ENCODE data around the gene ATP10A. TPM values are rescaled to one million over a fixed set of nuclear protein-coding genes. Genes with fewer than 3 reads are reported as not detected.

ATP10A gene
- total RNA-seq, 1 donor from 2014 or later = 10.6 TPM

DNA sequence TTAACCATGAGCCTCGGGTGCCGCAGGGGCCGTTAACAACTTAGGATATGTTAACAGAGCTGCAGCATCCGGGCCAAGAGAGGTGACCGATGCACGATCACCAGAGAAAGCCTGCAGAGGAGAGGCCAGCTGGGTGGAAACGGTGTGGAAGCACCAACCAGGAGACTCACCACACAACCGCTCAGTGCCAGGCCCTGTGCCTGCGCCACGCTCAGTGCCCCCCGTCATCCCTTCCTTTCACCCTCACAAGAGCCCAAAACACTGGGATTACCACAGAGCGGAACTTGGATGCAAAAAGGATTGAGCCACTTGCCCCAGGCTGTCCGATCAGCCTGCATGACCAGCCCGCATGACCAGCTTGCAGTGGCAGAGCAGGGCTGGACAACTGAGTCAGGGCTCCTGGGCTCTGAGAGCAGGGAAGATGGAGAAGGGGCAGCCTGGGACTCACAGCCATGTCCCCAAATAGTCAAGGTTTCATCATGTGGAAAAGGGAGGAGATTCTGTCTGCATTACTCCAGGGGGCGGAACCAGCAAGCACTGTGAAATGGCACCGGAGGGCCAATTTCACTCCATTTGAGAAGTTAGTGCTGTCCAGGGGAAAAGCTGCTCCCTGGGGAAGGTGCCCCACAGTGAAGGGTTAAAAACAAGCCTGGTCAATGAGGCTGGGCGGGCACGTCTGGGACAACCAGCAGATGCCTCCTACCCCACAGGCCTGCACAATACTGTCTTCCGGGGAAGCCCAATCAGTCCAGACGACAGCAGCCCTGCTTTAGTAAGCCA lies 156.8 kb downstream of the ATP10A start:
- DNase-seq (ENCODE audit: low spot score) = no peak

DNA sequence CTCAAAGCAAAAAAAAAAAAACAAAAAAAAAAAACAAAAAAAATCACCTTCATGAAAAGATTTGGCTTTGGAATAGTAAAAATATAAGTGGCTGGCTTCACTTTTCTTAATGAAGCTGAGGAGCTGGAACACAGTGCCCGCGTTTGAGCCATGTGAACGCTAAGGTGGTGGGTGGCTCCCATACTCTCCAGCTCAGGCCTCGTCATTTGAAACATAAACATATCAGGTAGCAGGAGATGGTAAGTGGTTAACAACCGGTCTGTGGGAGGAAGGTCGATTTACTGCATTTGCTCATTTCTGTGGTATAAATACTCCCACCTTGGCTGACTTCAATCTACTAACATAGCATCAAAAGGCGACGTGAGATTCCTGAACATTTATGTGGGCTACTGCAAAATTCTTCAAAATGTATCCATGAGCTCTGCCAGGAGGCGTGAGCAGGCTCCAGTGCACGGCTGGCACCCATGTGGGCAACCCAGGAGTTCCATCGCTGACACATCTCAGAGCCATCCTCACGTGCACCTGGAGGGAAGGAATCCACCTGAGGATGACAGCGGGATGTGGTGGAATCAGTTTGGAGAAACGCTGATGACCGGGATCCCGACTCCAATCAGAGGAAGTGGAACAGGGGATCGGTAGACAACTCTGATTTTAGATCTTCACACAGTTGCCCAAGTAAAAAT lies 157.6 kb downstream of the ATP10A start:
- no peak for DNase-seq (ENCODE audit: low spot score)

DNA sequence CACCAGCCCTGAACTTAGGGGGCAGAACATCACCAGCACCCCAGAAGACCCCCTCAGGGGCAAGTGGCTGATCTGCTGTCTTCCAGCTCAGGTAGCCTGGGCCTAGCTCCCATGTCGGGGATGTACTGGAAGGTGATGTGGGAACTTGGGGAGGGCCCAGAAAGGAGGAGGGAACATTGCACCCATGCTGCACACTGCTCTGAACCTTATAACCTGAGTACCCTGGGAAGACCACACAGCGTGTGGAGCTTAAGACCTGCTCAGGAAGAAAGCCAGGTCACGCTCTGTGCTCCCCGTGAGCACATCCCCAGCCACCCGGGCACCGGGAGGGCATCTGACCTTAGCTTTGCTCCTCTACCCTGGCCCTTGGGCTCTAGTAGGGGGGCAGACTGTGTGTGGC lies 159.4 kb downstream of the ATP10A start:
- DNase-seq (ENCODE audit: low spot score) = no peak

DNA sequence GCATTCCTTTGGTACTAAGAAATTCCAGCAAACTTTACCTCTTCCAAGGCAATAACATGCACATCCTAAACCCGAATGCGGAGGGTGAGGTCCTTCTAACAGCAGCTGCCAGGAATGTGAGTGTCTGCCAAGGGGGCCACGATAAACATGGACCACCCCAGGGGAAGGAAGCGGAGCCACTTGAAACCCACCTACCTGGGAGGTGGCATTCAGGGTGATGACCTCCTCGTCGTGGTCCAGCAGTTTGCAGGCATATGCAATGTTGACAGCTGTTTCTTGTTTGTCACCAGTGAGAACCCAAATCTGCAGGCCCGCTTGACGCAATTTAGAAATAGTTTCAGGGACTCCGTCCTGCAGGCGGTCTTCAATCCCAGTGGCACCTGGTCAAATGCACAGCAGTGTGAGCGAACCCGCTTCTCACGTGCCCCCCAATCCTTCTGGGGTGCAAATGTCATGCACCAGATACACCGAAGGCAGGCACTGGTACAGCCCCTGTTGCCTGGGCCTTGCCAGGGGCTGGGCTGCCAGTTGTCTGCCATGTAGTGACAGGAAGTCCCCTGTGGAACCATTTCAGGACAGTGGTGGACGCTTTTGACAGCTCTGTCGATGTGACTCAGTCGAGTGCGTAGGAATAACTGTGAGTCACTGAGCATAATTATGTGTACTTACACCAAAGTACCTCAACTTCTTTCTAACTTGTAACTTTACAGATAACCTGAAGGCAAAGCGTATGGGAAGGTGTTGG lies 161.2 kb downstream of the ATP10A start:
- DNase-seq (ENCODE audit: low spot score) = no peak

DNA sequence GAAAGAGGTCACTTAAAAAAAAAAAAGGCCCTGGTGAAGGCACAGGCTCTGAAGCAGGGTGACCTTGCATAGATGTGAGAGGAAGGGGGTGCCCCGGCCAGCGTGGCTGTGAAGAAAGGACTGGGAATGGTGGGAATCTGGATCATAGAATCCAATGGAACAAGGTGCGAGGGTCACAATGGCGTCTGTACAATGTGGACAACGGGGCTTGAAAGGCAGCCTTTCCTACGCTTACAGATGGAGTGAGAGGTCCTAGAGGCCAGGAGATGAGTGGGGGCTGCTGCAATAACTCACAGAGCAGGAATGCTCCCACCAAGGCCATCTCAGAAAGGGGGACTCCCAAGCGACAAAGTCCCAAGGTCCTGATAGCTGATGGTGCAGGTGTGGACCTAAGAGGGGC lies 162.2 kb downstream of the ATP10A start:
- no peak for DNase-seq (ENCODE audit: low spot score)

DNA sequence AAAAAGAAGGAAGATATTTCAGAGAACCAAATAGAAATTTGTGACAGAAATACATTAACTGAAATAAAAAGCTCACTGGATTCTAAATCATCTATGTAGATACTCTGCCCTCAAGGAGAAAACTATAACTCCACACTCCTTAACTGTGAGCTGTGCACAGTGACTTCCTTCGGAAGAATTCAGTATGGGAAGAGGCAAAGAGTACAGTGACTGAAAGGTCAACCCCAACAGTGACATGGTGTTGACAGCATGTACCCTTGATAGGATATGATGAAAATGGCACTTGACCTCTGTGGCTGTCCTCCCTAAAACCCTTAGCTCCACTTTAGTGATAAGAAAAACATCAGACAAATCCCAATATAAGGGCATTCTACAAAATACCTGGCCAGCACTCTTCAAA lies 165.5 kb downstream of the ATP10A start:
- no peak for DNase-seq (ENCODE audit: low spot score)

DNA sequence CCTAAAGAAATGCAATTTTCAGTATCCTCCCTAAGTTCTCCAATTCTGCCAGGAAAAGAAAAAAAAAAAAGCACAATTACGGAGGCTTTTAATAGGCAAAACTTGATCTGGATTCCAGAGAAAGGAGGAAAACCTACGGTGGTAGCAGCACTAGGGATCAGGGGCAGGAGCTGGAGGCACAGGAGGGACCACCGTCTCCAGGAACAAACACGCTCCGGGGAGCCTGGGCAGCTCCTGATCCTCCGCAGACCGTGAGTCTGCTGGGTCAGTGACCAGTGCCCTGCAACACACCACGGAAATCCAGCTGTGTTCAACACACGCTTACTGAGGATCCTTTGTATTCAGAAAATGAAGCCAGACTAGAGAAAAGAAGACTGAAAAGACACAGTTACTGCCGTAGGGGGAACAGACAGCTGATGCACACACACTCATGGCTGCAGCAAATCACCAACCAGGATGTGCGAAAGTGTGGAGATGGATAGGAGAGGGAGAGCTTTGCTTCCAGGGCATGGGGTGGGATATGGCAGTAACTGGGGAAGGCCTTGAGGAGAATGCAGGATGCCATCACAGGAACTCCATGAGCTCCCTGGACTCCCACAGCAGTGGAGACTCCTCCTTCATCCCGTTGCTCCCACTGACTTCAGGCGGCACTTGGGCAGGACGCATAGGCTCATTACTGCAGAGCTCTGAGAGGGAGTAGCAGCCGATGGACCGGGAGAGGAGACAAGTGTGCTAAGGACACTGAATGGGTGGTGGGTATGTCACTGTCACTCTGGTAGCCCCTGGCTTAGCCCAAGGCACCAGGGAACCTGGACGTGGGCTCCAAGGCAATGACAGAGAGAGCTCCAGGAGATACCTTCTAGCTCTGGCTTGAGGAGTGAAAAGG lies 167.0 kb downstream of the ATP10A start:
- no peak for DNase-seq (ENCODE audit: low spot score)

DNA sequence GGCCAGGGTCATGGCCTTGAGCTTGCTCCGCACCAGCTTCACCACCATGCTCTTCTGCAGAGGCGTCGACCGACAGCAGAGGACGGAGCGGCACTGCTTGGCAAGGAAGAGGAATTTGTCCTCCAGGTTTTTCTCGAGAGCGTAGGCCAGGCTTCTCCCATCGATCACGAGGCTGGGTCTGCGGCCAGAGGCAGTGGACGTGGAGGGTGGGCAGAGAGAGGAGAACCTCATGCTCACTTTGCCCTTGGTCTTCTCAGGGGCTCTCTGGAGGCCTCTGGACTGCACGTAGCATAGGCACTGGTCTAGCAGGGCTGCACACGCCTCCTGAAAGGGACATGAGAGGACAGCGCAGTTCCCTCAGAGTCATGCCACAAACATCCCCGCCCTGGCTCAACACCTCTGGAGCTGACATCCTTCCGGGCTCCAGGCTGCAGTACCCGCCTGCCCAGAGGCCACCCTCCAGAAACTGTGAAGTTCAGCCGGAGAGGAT lies 168.3 kb downstream of the ATP10A start:
- no peak for DNase-seq (ENCODE audit: low spot score)

DNA sequence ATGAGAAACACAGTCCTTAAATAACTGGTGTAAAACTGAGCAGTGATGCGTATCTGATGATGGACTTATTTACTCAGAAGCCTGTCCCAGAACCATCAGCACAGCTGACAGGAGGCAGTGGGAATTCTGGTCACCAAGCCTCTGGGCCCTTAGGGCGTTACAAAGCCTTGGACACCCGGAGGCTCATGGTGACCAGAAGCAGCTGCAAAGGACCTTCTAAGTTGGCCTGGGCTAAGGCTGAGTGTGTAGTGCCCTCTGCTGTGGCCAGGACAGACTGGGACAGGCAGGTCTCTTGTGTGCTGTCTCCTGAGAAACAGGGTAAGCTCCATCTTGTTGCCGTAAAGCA lies 168.9 kb downstream of the ATP10A start:
- DNase-seq (ENCODE audit: low spot score) = no peak

DNA sequence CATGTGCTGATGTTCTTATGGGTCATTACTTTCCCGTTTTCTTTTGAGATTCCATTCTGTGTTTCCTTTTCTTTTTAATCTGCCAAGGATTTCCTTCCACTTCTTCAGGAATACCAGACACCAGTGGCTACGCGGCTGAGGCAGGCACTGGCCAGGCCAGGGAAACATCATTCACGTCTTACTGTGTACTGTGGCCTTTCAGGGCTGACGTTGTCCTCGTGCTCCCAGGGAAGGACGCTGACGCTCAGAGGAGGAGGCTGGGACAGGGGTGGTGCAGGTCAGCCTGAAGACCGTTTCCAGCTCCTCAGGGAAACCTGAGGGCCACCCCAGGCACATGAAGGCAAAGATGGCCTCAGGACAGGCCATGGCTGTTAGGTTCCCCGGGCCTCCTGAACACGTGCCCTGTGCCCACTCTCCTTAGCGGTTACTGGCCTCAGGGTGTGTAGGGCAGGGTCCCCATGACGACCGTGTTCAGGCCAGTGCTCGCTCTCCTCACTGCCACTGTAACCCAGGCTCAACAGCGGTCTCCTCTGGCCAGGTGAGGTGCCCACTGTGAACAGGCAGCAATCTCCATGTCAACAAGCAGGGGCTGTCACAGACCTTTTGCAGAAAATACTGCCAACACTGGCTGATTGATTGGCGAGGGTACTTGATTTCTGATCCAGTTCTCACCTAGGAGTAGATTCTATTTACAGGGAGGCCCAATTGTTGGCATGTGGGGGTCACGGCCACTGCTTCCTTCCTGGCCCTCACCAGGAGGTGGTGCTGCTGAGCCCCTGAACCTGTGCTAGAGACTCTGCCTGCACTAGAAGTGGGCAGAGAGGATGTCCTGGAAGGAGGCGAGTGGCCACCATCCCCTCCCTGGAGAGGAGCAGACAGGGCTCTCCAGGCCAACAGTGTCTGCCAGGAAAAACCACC lies 169.5 kb downstream of the ATP10A start:
- no peak for DNase-seq (ENCODE audit: low spot score)

DNA sequence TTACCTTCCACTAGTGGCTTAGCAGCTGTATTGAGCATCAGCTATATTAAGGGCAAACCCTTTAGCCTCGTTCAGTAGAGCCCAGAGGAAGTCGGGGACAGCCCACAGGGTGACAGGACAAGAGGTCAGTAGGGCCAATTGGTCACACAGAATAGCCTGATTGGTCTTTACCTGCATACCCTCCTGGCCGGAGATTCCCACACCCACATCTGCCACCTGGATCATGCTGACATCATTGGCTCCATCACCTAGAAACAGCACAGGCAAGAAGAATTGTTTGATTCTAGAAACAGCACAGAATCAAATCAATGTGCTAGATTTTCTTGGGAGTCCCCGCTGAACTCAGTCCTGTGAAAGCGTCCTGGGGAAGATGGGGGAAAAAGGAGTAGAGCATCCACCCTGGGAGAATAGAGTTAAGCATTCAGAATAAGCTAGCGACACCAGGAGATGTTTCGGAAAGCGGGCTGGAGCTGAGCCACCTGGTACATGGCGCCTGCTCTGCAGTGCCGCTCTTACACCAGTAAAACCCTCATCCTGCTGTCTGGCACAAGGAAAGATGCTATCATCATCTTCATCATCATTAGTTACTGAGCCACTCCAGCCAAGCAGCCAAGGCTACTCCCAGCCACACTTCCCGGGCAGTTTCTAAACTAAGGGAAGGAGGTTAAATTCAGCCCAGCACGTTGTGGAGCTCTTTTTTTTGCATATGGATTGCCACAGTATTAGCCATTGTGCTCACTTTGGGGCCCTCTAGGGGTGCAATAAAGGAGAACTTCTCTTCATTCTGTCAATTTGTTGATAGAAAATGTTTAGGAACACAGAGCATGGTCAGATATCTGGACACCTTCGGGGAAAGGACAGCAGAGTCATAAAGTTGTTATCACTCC lies 171.3 kb downstream of the ATP10A start:
- no peak for DNase-seq (ENCODE audit: low spot score)

DNA sequence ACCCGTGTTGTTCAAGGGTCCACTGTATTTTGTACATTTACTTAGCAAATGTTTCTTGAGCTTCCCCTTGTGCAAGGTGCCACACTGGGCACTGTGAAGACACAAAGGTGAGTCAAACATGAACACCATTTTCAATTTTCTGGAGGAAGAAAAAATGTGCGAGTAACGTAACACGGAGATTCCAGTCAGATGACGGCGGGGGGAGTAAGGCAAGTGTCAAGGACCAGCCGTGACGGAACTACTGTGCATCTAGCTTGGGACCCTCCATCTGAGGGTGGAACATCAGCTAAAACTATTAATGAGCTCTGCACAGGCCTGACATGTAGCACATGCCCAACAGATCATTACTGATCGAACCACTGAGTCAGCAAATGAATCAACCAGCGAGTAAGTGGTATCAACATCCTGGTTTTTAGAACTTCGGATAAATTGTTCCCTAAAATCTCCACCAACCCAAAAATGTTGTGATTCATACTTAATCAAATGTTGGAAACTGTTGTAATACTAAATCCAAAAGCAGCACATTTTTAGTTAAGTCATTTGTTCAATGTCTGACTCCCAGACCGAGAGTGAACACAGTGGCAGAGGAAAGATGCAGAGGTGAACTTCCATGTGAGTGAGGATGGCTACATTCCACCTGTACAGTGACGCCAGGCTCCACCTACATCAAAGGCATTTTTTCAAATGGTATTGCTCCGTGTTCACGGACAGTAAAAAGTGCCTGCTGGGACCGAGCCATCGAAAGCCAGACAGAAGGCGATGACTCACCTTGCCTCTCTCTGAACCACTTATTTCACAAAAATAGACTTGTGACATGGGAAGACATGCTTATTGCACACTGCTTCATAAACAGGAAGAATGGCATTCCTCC lies 172.2 kb downstream of the ATP10A start:
- DNase-seq (ENCODE audit: low spot score) = no peak

DNA sequence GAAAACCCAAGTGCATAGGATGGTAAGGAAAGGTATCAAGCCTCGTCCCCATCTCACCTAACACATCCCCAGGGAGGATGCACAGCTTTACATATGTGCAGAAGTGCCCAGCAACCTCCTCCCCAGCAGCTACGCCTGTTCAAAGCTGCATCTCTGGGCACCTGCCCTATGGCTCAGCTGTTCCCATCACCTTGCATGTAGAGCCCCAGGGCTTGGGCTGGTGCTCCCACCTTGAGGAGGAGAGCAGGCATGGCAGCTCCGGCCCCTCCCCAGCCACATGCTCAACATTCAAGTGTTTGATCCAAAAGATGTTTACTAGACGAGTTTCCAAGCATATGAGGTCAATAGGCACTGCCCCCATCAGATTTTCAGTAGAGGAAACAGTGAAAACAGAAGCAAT lies 173.5 kb downstream of the ATP10A start:
- DNase-seq (ENCODE audit: low spot score) = no peak

DNA sequence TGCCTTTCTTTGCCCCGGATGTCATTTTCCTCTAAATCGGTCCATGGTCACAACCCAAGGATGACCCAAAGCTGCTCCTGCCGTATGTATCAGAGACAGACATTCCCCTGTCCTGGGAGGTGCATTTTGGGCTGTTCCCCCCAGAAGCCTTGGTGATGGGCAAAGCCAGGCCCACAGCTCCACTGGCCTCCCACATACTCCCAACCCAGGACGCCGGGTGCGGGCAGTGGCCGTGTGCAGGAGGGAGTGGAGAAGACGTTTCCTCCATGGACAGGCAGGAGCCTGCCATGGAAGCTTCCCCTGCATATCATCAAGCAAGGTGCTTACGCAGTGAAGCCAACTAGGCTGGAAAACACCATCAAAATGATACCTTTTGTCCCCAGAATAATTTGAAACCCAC lies 175.0 kb downstream of the ATP10A start:
- DNase-seq (ENCODE audit: low spot score) = no peak

DNA sequence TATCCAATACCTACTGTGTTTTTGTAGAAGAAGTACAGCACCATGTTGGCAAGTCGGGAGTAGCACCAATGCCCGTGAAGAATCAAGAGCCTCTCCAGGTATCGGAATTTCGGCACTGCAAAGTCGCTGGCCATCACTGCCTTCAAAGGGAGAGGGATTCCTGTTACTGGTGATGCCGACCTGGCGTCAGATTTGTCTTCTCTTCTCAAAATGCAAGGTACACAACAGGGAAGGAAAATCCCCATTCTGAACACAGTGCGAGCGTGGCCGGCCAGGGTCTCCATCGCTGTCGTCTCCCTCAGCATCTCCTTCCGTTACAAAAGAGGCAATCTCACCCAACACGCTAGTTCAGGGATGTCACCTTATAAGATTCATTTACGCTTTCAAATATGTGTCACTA lies 175.4 kb downstream of the ATP10A start:
- DNase-seq (ENCODE audit: low spot score) = no peak

DNA sequence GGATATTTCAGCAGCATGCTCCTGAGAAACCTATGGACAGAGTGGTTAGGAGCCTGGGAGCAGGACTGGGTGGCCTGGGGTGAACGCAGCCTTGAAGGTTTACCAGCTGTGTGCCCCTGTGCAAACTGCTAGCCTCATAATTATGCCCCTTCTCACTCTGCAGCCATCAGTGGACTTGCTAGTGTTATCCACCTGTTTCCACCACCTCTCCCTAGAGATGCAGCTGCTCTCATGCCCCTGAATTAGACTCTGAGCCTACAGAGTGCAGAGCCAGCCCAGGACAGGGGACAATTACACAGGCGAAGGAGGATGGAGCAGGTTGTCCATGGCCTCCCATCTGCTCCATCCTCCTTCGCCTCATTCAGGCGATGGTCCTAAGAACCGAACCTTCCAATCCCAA lies 175.9 kb downstream of the ATP10A start:
- DNase-seq (ENCODE audit: low spot score) = no peak

DNA sequence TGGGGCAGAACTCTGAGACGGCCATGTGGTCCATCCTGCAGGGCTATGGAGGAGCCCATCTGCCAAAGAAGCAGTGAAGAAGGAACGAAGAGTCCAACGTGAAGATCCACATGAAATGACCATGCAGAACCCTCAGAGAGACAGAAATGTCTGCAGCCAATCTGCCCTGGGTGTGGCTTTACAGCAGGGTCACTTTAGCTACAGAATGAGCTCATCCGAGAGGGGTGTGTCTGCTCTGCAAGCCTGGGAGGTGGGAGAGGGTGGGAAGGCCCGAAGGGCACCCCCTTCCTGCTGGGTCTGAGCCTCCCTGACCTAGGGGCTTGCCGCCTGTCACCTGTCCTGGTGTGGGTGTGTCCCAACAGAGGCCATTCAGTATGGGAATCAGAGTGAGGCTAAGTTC lies 176.3 kb downstream of the ATP10A start:
- no peak for DNase-seq (ENCODE audit: low spot score)
